Endothelial cell (in vitro differentiated cells): ENCODE data around the gene FAM186B. TPM values are rescaled to one million over a fixed set of nuclear protein-coding genes. Genes with fewer than 3 reads are reported as not detected.

Experiments
- DNase-seq: peaks from one replicate; pipeline ENCODE4 v3.0.0; 2021; ENCODE audit warnings: low spot score
- H3K27ac Mint-ChIP-seq: one replicate; pipeline ENCODE4 v1.8.0; 2021; ENCODE audit warnings: mixed read lengths, inconsistent platforms; ENCODE audit not compliant: unreplicated experiment
- H3K27me3 Mint-ChIP-seq: one replicate; pipeline ENCODE4 v1.8.0; 2021; ENCODE audit warnings: mild to moderate bottlenecking, moderate library complexity, mixed read lengths, inconsistent platforms; ENCODE audit not compliant: unreplicated experiment
- H3K36me3 Mint-ChIP-seq: one replicate; pipeline ENCODE4 v1.8.0; 2021; ENCODE audit warnings: mild to moderate bottlenecking, low read depth, mixed read lengths, inconsistent platforms; ENCODE audit not compliant: unreplicated experiment
- H3K4me1 Mint-ChIP-seq: one replicate; pipeline ENCODE4 v1.8.0; 2021; ENCODE audit warnings: mild to moderate bottlenecking, mixed read lengths, inconsistent platforms; ENCODE audit not compliant: unreplicated experiment
- H3K4me3 Mint-ChIP-seq: one replicate; pipeline ENCODE4 v1.8.0; 2021; ENCODE audit warnings: mild to moderate bottlenecking, mixed read lengths, inconsistent platforms; ENCODE audit not compliant: unreplicated experiment
- H3K9me3 Mint-ChIP-seq: one replicate; pipeline ENCODE4 v1.8.0; 2021; ENCODE audit warnings: mixed read lengths, inconsistent platforms; ENCODE audit not compliant: unreplicated experiment
- CTCF ChIP-seq: fragments of 200-600 bp; sonication (generic); IDR thresholded peaks from one replicate; pipeline ENCODE4 v1.5.0; 2021; ENCODE audit warnings: antibody characterized with exemption; ENCODE audit not compliant: unreplicated experiment
- total RNA-seq: library from RNA; stranded (reverse); fragmentation: NEBNext Ultra II Directional; extraction: Animal tissue kit (Norgen Biotek cat#: 25700); gene quantifications from one replicate; pipeline ENCODE4 v1.2.1, GENCODE V29; 2021; ENCODE audit not compliant: unreplicated experiment

Gene FAM186B
- total RNA-seq, 1 donor from 2014 or later, result 1.9 TPM

- peak overlapping the region; percentile 47 for H3K4me3 Mint-ChIP-seq
- no peak for TF ChIP-seq CTCF
Observed at GRCh38 chr12:49649445-49649844, 44.0 kb upstream of the FAM186B start.

GRCh38 chr12:49648712-49649003 lies 43.2 kb upstream of the FAM186B start:
- Mint-ChIP-seq H3K36me3 (peaks cover 76% of the 10 kb centered on the region), H3K4me1 (peaks cover 72% of the 10 kb centered on the region), H3K4me3 (peak overlapping the region; percentile 67), H3K9me3 (no peaks in the 10 kb centered on the region), H3K27ac (peak overlapping the region; percentile 95), H3K27me3 (peaks cover 39% of the 10 kb centered on the region)
- no peak for DNase-seq
- no peak for TF ChIP-seq CTCF

More at GRCh38 chr12:49649445-49649844, 44.0 kb upstream of the FAM186B start:
- Mint-ChIP-seq H3K4me1 (peaks cover 73% of the 10 kb centered on the region), H3K27ac (peak overlapping the region; percentile 95), H3K9me3 (no peaks in the 10 kb centered on the region), H3K27me3 (peaks cover 39% of the 10 kb centered on the region), H3K36me3 (peaks cover 76% of the 10 kb centered on the region)
- DNase-seq, result no peak

GRCh38 chr12:49647827-49648711 lies 42.6 kb upstream of the FAM186B start:
- TF ChIP-seq CTCF, result no peak
- Mint-ChIP-seq H3K27me3 (peaks cover 39% of the 10 kb centered on the region), H3K27ac (peak overlapping the region; percentile 95), H3K4me3 (peak overlapping the region; percentile 83), H3K36me3 (peaks cover 75% of the 10 kb centered on the region), H3K4me1 (peaks cover 73% of the 10 kb centered on the region), H3K9me3 (no peaks in the 10 kb centered on the region)
- DNase-seq, result no peak

- DNase-seq, result no peak
- Mint-ChIP-seq H3K36me3 (peaks cover 65% of the 10 kb centered on the region), H3K4me1 (peaks cover 66% of the 10 kb centered on the region), H3K27ac (peak overlapping the region; percentile 95), H3K4me3 (peak overlapping the region; percentile 83), H3K9me3 (no peaks in the 10 kb centered on the region), H3K27me3 (peaks cover 34% of the 10 kb centered on the region)
- TF ChIP-seq CTCF, result no peak
Observed at GRCh38 chr12:49646871-49647654, 41.6 kb upstream of the FAM186B start.
